T-helper 1 cell (primary cell): ENCODE data around the gene SLC7A9.
"Not testable (repeated sequence)": the region's sequence is repeated elsewhere in the genome, so short reads cannot be mapped to it uniquely, and the experiment has no call there.

ENCODE experiments used
- DNase-seq, 5 donors: peaks; one replicate each; pipeline ENCODE4 v3.0.0-alpha.2; 2012 to 2020

Gene SLC7A9

DNA sequence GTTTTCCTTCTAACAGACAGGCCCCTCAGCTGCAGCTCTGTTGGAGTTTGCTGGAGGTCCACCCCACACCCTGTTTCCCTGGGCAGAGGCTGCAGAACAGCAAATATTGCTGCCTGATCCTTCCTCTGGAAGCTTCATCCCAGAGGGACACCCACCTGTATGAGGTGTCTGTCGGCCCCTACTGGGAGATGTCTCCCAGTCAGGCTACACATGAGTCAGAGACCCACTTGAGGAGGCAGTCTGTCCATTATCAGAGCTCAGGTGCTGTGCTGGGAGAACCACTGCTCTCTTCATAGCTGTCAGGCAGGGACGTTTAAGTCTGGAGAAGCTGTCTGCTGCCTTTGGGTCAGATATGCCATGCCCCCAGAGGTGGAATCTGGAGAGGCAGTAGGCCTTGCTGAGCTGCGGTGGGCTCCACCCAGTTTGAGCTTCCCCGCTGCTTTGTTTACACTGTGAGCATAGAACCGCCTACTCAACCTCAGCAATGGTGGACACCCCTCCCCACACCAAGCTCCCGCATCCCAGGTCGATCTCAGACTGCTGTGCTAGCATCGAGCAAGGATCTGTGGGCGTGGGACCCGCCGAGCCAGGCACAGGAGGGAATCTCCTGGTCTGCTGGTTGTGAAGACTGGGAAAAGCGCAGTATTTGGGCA lies 82.3 kb downstream of the SLC7A9 start:
- DNase-seq: not testable (repeated sequence)

DNA sequence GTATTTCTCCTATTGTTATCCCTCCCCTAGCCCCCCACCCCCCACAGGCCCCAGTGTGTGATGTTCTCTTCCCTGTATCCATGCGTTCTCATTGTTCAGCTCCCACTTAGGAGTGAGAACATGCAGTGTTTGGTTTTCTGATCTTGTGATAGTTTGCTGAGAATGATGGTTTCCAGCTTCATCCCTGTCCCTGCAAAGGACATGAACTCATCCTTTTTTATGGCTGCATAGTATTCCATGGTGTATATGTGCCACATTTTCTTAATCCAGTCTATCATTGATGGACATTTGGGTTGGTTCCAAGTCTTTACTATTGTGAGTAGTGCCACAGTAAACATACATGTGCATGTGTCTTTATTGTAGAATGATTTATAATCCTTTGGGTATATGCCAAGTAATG lies 87.5 kb downstream of the SLC7A9 start:
- not testable (repeated sequence) for DNase-seq

DNA sequence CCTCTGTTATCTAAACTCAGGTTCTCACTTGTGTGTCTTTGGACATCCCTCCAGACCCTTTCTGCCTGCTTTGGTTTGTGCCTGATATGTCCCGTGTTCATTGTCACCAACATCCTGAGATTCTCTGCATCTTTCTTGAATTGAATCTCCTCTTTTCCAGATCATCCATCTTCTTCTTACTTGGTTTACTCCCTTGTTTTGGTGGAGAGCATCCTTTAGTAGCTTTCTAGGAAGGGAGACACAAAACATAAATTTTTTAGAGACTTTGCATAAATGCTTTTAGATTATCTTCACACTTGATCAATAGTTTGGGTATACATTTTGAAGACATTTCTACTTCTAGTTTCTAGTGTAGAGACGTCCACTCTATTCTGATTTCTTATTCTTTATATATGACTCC lies 88.3 kb downstream of the SLC7A9 start:
- DNase-seq: no peak
